Panc1 (cell line): ENCODE data around the gene ARF1. TPM values are rescaled to one million over a fixed set of nuclear protein-coding genes. Genes with fewer than 3 reads are reported as not detected.

Experiments used
- ATAC-seq: fragments of 200-7000 bp; cut with Tn5 transposase; 2 replicates; pipeline ENCODE4 v1.9.1; 2020; ENCODE audit warnings: mild to moderate bottlenecking, moderate library complexity
- BruUV-seq: library from RNA; stranded (reverse); fragments of 400-500 nt; replicated peaks from 2 replicates; lab custom pipeline; 2021; lab: Mats Ljungman, UMichigan
- CTCF ChIA-PET: fragments of 300-600 bp; sonication (Branson Sonifier 250); formaldehyde crosslinking; loops from one replicate; lab custom pipeline; 2022; ENCODE audit warnings: antibody characterized with exemption; lab: Charles Lee
- POLR2A ChIA-PET: fragments of 300-600 bp; sonication (Branson Sonifier 250); formaldehyde crosslinking; loops from one replicate; lab custom pipeline; 2022; ENCODE audit warnings: antibody characterized with exemption; lab: Charles Lee
- DNase-seq: peaks from one replicate; pipeline ENCODE4 v3.0.0-alpha.2; 2010; ENCODE audit warnings: low read depth, low spot score
- H3K27ac ChIP-seq: 2 replicates; pipeline ENCODE4 v1.5.1; 2011; ENCODE audit warnings: mild to moderate bottlenecking, low read length, inconsistent platforms
- H3K27me3 ChIP-seq: fragments of 200-500 bp; sonication (Bioruptor generic); 2 replicates; pipeline ENCODE4 v1.6.0; 2014; ENCODE audit warnings: low read length, inconsistent platforms; ENCODE audit not compliant: control insufficient read depth, insufficient read depth
- H3K36me3 ChIP-seq: fragments of 200-500 bp; sonication (Bioruptor generic); 2 replicates; pipeline ENCODE4 v1.5.1; 2014; ENCODE audit warnings: inconsistent platforms, mild to moderate bottlenecking, low read length, moderate library complexity; ENCODE audit not compliant: control insufficient read depth, insufficient read depth
- H3K4me1 ChIP-seq: 2 replicates; pipeline ENCODE4 v1.5.1; 2011; ENCODE audit warnings: inconsistent platforms, mild to moderate bottlenecking, low read length, moderate library complexity; ENCODE audit not compliant: control insufficient read depth, insufficient read depth
- H3K4me3 ChIP-seq, 2 experiments: 2 replicates each; pipeline ENCODE4 v1.5.1; 2011 to 2012; ENCODE audit warnings: low read depth in 2 of 2, low read length in 2 of 2, mild to moderate bottlenecking in 2 of 2, inconsistent platforms in 1 of 2, moderate library complexity in 1 of 2
- H3K9me3 ChIP-seq: fragments of 200-500 bp; sonication (Bioruptor generic); 2 replicates; pipeline ENCODE4 v1.5.1; 2014; ENCODE audit warnings: low read depth, mild to moderate bottlenecking, inconsistent platforms, low read length, moderate library complexity; ENCODE audit not compliant: control insufficient read depth, insufficient read depth
- POLR2AphosphoS5 ChIP-seq: IDR thresholded peaks from 2 replicates; pipeline ENCODE4 v1.6.1; 2012; ENCODE audit warnings: mild to moderate bottlenecking, low read depth, low read length, moderate library complexity
- SIN3A ChIP-seq: IDR thresholded peaks from 2 replicates; pipeline ENCODE4 v1.6.1; 2012; ENCODE audit warnings: low read depth, mild to moderate bottlenecking, low read length, moderate library complexity, borderline replicate concordance; ENCODE audit not compliant: insufficient read depth
- TCF7L2 ChIP-seq: IDR thresholded peaks from 2 replicates; pipeline ENCODE4 v1.6.1; 2011; ENCODE audit warnings: mild to moderate bottlenecking, low read depth, low read length, inconsistent platforms
- in situ Hi-C: cut with HindIII; loops from 2 replicates; pipeline ENCODE4 v1.10.0; 2016; ENCODE audit warnings: low sequenced_read_pairs, low pct_unique_long_range_greater_than_20kb
- intact Hi-C: fragments of 100-400 bp; cut with micrococcal nuclease; formaldehyde crosslinking; loops from one replicate; pipeline ENCODE4 v1.10.0; 2022; ENCODE audit not compliant: unreplicated experiment
- total RNA-seq: library from RNA; stranded (reverse); gene quantifications from one replicate; pipeline ENCODE4 v1.2.1, GENCODE V29; 2021; ENCODE audit not compliant: unreplicated experiment
- TF ChIP-seq, protein P1 (sequence below), 2 experiments: IDR thresholded peaks; 2 replicates each; pipeline ENCODE4 v1.6.1; 2011 to 2012; ENCODE audit warnings: low read depth in 2 of 2, control low read depth in 1 of 2, low read length in 1 of 2, mild to moderate bottlenecking in 1 of 2, moderate library complexity in 1 of 2; ENCODE audit not compliant: insufficient read depth in 1 of 2
- TF ChIP-seq, protein P2 (sequence below): fragments of 450-650 bp; IDR thresholded peaks from 2 replicates; pipeline ENCODE4 v1.5.1; 2017; ENCODE audit warnings: mild to moderate bottlenecking

ARF1 gene
- total RNA-seq, 1 experiment from 2014 or later: 321 TPM

DNA sequence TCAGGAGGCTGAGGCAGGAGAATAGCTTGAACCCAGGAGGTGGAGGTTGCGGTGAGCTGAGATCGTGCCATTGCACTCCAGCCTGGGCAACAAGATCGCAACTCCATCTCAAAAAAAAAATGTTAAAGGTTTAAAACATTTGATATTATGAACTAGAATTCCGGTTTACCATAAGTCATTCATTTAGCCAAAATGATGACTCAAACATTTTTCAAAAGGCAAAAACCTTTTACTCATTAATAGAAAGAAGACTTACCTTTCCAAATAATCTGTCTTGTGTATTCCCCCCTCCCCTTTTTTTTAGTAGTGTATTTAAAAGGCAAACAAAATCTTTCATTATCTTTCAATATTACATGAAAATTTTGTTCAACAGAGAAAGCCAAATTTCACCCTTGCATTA is 34.8 kb downstream of the ARF1 start:
- no peak overlapping the region for H3K27ac ChIP-seq
- peaks cover 9% of the 10 kb centered on the region; the same call in 1 of the 2 replicates for H3K9me3 ChIP-seq
- no TSS peak for BruUV-seq
- no peaks in the 10 kb centered on the region for H3K4me1 ChIP-seq
- intact Hi-C loops: no loop called here
- ATAC-seq (no peak), DNase-seq (no peak)
- POLR2A ChIA-PET: no interaction called here
- no peaks in the 10 kb centered on the region for H3K27me3 ChIP-seq
- H3K36me3 ChIP-seq: no peaks in the 10 kb centered on the region; the same call in 1 of the 2 replicates
- in situ Hi-C loops: no loop called here
- H3K4me3 ChIP-seq: no peak overlapping the region
- TF ChIP-seq, protein P1, sequence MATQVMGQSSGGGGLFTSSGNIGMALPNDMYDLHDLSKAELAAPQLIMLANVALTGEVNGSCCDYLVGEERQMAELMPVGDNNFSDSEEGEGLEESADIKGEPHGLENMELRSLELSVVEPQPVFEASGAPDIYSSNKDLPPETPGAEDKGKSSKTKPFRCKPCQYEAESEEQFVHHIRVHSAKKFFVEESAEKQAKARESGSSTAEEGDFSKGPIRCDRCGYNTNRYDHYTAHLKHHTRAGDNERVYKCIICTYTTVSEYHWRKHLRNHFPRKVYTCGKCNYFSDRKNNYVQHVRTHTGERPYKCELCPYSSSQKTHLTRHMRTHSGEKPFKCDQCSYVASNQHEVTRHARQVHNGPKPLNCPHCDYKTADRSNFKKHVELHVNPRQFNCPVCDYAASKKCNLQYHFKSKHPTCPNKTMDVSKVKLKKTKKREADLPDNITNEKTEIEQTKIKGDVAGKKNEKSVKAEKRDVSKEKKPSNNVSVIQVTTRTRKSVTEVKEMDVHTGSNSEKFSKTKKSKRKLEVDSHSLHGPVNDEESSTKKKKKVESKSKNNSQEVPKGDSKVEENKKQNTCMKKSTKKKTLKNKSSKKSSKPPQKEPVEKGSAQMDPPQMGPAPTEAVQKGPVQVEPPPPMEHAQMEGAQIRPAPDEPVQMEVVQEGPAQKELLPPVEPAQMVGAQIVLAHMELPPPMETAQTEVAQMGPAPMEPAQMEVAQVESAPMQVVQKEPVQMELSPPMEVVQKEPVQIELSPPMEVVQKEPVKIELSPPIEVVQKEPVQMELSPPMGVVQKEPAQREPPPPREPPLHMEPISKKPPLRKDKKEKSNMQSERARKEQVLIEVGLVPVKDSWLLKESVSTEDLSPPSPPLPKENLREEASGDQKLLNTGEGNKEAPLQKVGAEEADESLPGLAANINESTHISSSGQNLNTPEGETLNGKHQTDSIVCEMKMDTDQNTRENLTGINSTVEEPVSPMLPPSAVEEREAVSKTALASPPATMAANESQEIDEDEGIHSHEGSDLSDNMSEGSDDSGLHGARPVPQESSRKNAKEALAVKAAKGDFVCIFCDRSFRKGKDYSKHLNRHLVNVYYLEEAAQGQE (IDR thresholded peaks at IDR 0.05; ENCODE audit: insufficient read depth in 1 of 2, low read depth in 2 of 2, low read length in 1 of 2): no peak
- TF ChIP-seq, protein P2, sequence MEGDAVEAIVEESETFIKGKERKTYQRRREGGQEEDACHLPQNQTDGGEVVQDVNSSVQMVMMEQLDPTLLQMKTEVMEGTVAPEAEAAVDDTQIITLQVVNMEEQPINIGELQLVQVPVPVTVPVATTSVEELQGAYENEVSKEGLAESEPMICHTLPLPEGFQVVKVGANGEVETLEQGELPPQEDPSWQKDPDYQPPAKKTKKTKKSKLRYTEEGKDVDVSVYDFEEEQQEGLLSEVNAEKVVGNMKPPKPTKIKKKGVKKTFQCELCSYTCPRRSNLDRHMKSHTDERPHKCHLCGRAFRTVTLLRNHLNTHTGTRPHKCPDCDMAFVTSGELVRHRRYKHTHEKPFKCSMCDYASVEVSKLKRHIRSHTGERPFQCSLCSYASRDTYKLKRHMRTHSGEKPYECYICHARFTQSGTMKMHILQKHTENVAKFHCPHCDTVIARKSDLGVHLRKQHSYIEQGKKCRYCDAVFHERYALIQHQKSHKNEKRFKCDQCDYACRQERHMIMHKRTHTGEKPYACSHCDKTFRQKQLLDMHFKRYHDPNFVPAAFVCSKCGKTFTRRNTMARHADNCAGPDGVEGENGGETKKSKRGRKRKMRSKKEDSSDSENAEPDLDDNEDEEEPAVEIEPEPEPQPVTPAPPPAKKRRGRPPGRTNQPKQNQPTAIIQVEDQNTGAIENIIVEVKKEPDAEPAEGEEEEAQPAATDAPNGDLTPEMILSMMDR: no peak
- TF ChIP-seq TCF7L2 (no peak), POLR2AphosphoS5 (no peak), SIN3A (no peak)
- CTCF ChIA-PET: no interaction called here

DNA sequence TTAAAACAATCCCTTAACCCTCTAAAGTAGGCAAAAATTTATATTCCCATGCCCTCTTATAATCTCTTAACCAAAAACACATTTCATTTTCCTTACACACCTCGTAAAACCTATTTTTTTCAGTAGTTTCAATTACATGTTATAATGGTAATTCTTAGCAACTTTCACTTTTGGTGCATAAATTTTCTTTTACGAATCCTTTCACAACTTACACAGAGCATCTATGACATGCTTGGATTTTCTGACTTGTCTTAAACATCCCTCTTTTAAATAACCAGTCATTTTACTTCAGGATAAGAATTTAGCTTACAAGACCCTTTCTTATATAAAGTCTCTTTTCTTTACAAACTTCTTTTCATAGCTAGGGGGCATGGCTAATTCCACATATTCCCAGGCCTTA is 35.5 kb downstream of the ARF1 start:
- DNase-seq (no peak), ATAC-seq (no peak)
- no TSS peak for BruUV-seq
- in situ Hi-C loops (no loop called here), intact Hi-C loops (no loop called here)
- Histone ChIP-seq H3K36me3 (no peaks in the 10 kb centered on the region; the same call in 1 of the 2 replicates), H3K27me3 (no peaks in the 10 kb centered on the region; the same call in 1 of the 2 replicates), H3K9me3 (peaks cover 9% of the 10 kb centered on the region; the same call in 1 of the 2 replicates), H3K27ac (no peak overlapping the region), H3K4me3 (no peak overlapping the region), H3K4me1 (no peaks in the 10 kb centered on the region)
- ChIA-PET POLR2A (no interaction called here), CTCF (no interaction called here)
- TF ChIP-seq SIN3A: no peak
- TF ChIP-seq, protein P2: no peak
